GM12878 (cell line): ENCODE results near the gene LDB3. TPM values are rescaled to one million over a fixed set of nuclear protein-coding genes. Genes with fewer than 3 reads are reported as not detected.

ENCODE experiments used
- ATAC-seq: fragments of 200-7000 bp; cut with Tn5 transposase; 3 replicates; pipeline ENCODE4 v1.9.1; 2020; ENCODE audit warnings: mild to moderate bottlenecking, moderate library complexity
- BruUV-seq: library from RNA; stranded (reverse); fragments of 400-500 nt; replicated peaks from 2 replicates; lab custom pipeline; 2021; lab: Mats Ljungman, UMichigan
- CTCF ChIA-PET: fragments of 300-600 bp; sonication (Branson Sonifier 250); formaldehyde crosslinking; extraction: SDS; loops from one replicate; lab custom pipeline; 2021; ENCODE audit warnings: inconsistent platforms; lab: Yijun Ruan, JAX
- POLR2A ChIA-PET: fragments of 350-600 bp; formaldehyde crosslinking; extraction: SDS; loops from one replicate; lab custom pipeline; 2021; ENCODE audit warnings: inconsistent platforms; lab: Charles Lee
- RAD21 ChIA-PET: fragments of 300-600 bp; sonication (Branson Sonifier 250); formaldehyde crosslinking; loops from one replicate; lab custom pipeline; 2023; ENCODE audit warnings: antibody characterized with exemption; ENCODE audit not compliant: unreplicated experiment; lab: Charles Lee
- SMC1A ChIA-PET: fragments of 300-600 bp; sonication (Branson Sonifier 250); formaldehyde crosslinking; loops from one replicate; lab custom pipeline; 2023; ENCODE audit not compliant: unreplicated experiment, uncharacterized antibody; lab: Charles Lee
- DNase-seq: peaks from one replicate; pipeline ENCODE4 v3.0.0-alpha.2; 2011; ENCODE audit warnings: low read depth, low spot score
- FAIRE-seq: peaks from 3 replicates; lab custom pipeline; 2011; peaks lifted over from hg19 to GRCh38; lab: Jason Lieb, UNC
- H2AFZ ChIP-seq: 2 replicates; pipeline ENCODE4 v1.6.0; 2011; ENCODE audit warnings: low read depth, low read length, control low read depth; ENCODE audit not compliant: control insufficient read depth
- H3K27ac ChIP-seq: 2 replicates; pipeline ENCODE4 v1.5.1; 2011; ENCODE audit warnings: control low read depth; ENCODE audit not compliant: control insufficient read depth, insufficient read depth
- H3K27me3 ChIP-seq, 2 experiments: replicated peaks in 1 of 2; 2 replicates each; pipeline versions ENCODE4 v1.6.0 to v1.6.1; 2011; ENCODE audit warnings: low read length in 1 of 2; ENCODE audit not compliant: control insufficient read depth in 2 of 2, insufficient read depth in 2 of 2
- H3K36me3 ChIP-seq, 2 experiments: 2 replicates each; pipeline ENCODE4 v1.5.1; 2011; ENCODE audit warnings: low read length in 1 of 2; ENCODE audit not compliant: control insufficient read depth in 2 of 2, insufficient read depth in 2 of 2
- H3K4me1 ChIP-seq: 2 replicates; pipeline ENCODE4 v1.6.1; 2011; ENCODE audit warnings: mild to moderate bottlenecking, low read length, moderate library complexity, mixed read lengths; ENCODE audit not compliant: control insufficient read depth, insufficient read depth
- H3K4me2 ChIP-seq: 2 replicates; pipeline ENCODE4 v1.6.0; 2011; ENCODE audit warnings: control low read depth; ENCODE audit not compliant: control insufficient read depth, insufficient read depth
- H3K4me3 ChIP-seq: fragments of 200-600 bp; sonication (generic); 2 replicates; pipeline ENCODE4 v1.5.1; 2016
- H3K79me2 ChIP-seq: 2 replicates; pipeline ENCODE4 v1.6.0; 2011; ENCODE audit warnings: low read length; ENCODE audit not compliant: control insufficient read depth, insufficient read depth
- H3K9ac ChIP-seq: 2 replicates; pipeline ENCODE4 v1.8.0; 2011; ENCODE audit warnings: low read length, control low read depth, mixed read lengths; ENCODE audit not compliant: control insufficient read depth, insufficient read depth
- H3K9me3 ChIP-seq: replicated peaks from 3 replicates; pipeline ENCODE4 v1.5.1; 2011; ENCODE audit warnings: mild to moderate bottlenecking, low read length; ENCODE audit not compliant: control insufficient read depth, insufficient read depth
- H4K20me1 ChIP-seq: 2 replicates; pipeline ENCODE4 v1.6.0; 2011; ENCODE audit not compliant: control insufficient read depth, insufficient read depth
- CTCF ChIP-seq, 3 experiments: IDR thresholded peaks in 2 of 3; conservative IDR thresholded peaks in 1 of 3; 2 replicates each; pipeline ENCODE4 v1.5.1; 2011; ENCODE audit warnings: low read depth in 3 of 3, low read length in 3 of 3, mild to moderate bottlenecking in 3 of 3, control low read depth in 2 of 3, moderate library complexity in 2 of 3, inconsistent platforms in 1 of 3, mixed read lengths in 1 of 3; ENCODE audit not compliant: control insufficient read depth in 2 of 3, insufficient read depth in 1 of 3; ENCODE audit errors: extremely low read depth in 1 of 3
- E4F1 ChIP-seq: fragments of 450-650 bp; IDR thresholded peaks from 2 replicates; pipeline ENCODE4 v1.6.1; 2018; ENCODE audit warnings: borderline replicate concordance, mild to moderate bottlenecking; ENCODE audit not compliant: partially characterized antibody
- IRF3 ChIP-seq: fragments of 450-650 bp; IDR thresholded peaks from 2 replicates; pipeline ENCODE4 v1.6.1; 2014; ENCODE audit warnings: mild to moderate bottlenecking
- NR2F1 ChIP-seq: fragments of 450-650 bp; conservative IDR thresholded peaks from 2 replicates; pipeline ENCODE4 v1.6.1; 2017; ENCODE audit warnings: mild to moderate bottlenecking
- WGBS: methylation state at CpG from one replicate; pipeline ENCODE4 v1.1.6; 2016; ENCODE audit warnings: low lambda C conversion rate; ENCODE audit not compliant: insufficient replicate concordance, insufficient coverage; ENCODE audit errors: missing lambda C conversion rate; 5-methylcytosine and 5-hydroxymethylcytosine counted together
- in situ Hi-C: fragments of 300-500 bp; cut with MboI; formaldehyde crosslinking; loops from 9 replicates; pipeline ENCODE4 v1.14.3; 2018; ENCODE audit warnings: mixed read lengths
- intact Hi-C: fragments of 100-400 bp; cut with micrococcal nuclease; formaldehyde crosslinking; loops from one replicate; pipeline ENCODE4 v1.14.2; 2022; ENCODE audit not compliant: unreplicated experiment
- polyA plus RNA-seq, 11 experiments: library from polyadenylated mRNA; depleted of rRNA in 4 of 11; unstranded in 6 of 11; stranded (reverse) in 5 of 11; fragments of >200 nt; fragmentation: Nextera tagmentation in 4 of 11; fragmentation: Illumina TruSeq in 1 of 11; extraction: Ambion mirVana in 4 of 11; extraction: Trizol in 1 of 11; gene quantifications; 1 replicate in 1 of 11; 2 replicates in 10 of 11; pipeline versions ENCODE4 v1.2.1 to v1.2.3, GENCODE V29; 2011 to 2016; ENCODE audit warnings: inconsistent platforms in 2 of 11, missing spikeins in 2 of 11, low read depth in 1 of 11
- total RNA-seq, 4 experiments: library from RNA; depleted of rRNA in 3 of 4; stranded (reverse); fragments of >200 nt in 3 of 4; fragmentation: Illumina TruSeq in 1 of 4; extraction: Trizol in 1 of 4; gene quantifications; 2 replicates each; pipeline versions ENCODE4 v1.2.1 to v1.2.3, GENCODE V29; 2013 to 2021

The LDB3 gene
- total and polyA plus RNA-seq, 10 of the 15 experiments (the other 5 are each of a cell fraction or from before 2014, with no cell fraction given) = 0.02 to 0.07 (median 0.04) TPM; not detected in 1

- Histone ChIP-seq H3K27ac (no peak overlapping the region), H3K4me2 (no peak overlapping the region), H3K9ac (no peak overlapping the region), H4K20me1 (no peaks in the 10 kb centered on the region), H2AFZ (no peak overlapping the region), H3K27me3 (no peaks in the 10 kb centered on the region; a peak in 1 of 4 replicates), H3K4me1 (no peaks in the 10 kb centered on the region), H3K9me3 (no peaks in the 10 kb centered on the region), H3K36me3 (no peaks in the 10 kb centered on the region), H3K79me2 (no peaks in the 10 kb centered on the region), H3K4me3 (no peak overlapping the region)
- BruUV-seq = no TSS peak
- ChIA-PET POLR2A (no interaction called here), CTCF (interaction anchor here (1.2 to 1.9 kb wide), 4 partner anchors 10 to 92 kb away, joined by 3 to 17 read pairs (median 7); no protein-coding TSS in a partner anchor), RAD21 (interaction anchor here (2.7 kb wide), 1 partner anchor 41 kb away, joined by 9 read pairs; no protein-coding TSS in a partner anchor), SMC1A (interaction anchor here (2.8 to 3.0 kb wide), 2 partner anchors 13 to 42 kb away, joined by 7 to 17 read pairs; no protein-coding TSS in a partner anchor)
- DNase-seq (no peak), ATAC-seq (peak; percentile 39), FAIRE-seq (no peak)
- intact Hi-C loops = no loop called here
- in situ Hi-C loops = no loop called here
- 19% methylated on average over 9 of the region's 9 CpGs for WGBS
- TF ChIP-seq E4F1 (no peak), IRF3 (no peak), NR2F1 (0 out of 2 replicates have a peak, but pooled peaks have one; percentile 12), CTCF (IDR thresholded peaks at IDR 0.05 in 2 of 3, conservative IDR thresholded peaks at IDR 0.05 in 1 of 3; ENCODE audit: control insufficient read depth in 2 of 3, extremely low read depth in 1 of 3, insufficient read depth in 1 of 3, low read depth in 3 of 3, low read length in 3 of 3) (peak; percentile 17 to 40 (median 30); a peak in 3 of 6 replicates)
Measured at GRCh38 chr10:86684331-86685097, 16.2 kb downstream of the LDB3 start.
